SU-DHL-6 (cell line): Measurements from ENCODE around the gene COX4I1.
"Not testable (repeated sequence)": the region's sequence is repeated elsewhere in the genome, so short reads cannot be mapped to it uniquely, and the experiment has no call there.

ENCODE experiments used
- H2AFZ ChIP-seq: fragments of 200-600 bp; sonication (generic); 2 replicates; pipeline ENCODE4 v1.6.1; 2014; ENCODE audit warnings: low read depth, mild to moderate bottlenecking, moderate library complexity, mixed read lengths, antibody characterized with exemption, low read length; ENCODE audit not compliant: severe bottlenecking
- H3F3A ChIP-seq: fragments of 200-600 bp; shearing (Covaris generic); 2 replicates; pipeline ENCODE4 v1.6.0; 2016; ENCODE audit warnings: antibody characterized with exemption, mild to moderate bottlenecking; ENCODE audit not compliant: insufficient read depth
- H3K27ac ChIP-seq: fragments of 200-600 bp; sonication (generic); 2 replicates; pipeline ENCODE4 v1.5.1; 2016; ENCODE audit warnings: low read depth, mild to moderate bottlenecking, low read length, moderate library complexity, mixed read lengths
- H3K27me3 ChIP-seq: fragments of 200-600 bp; sonication (generic), shearing (Covaris generic); 2 replicates; pipeline ENCODE4 v1.6.0; 2014; ENCODE audit warnings: mild to moderate bottlenecking, low read length
- H3K36me3 ChIP-seq: fragments of 200-600 bp; sonication (generic); 2 replicates; pipeline ENCODE4 v1.6.1; 2014; ENCODE audit warnings: mild to moderate bottlenecking, low read length, mixed read lengths
- H3K4me2 ChIP-seq: fragments of 300-600, 200-600 bp; shearing (Covaris generic), sonication (generic); 2 replicates; pipeline ENCODE4 v1.6.0; 2014; ENCODE audit warnings: low read length, low read depth, mild to moderate bottlenecking; ENCODE audit not compliant: poor library complexity, severe bottlenecking
- H3K4me3 ChIP-seq: fragments of 200-600 bp; sonication (generic); 2 replicates; pipeline ENCODE4 v1.5.1; 2014; ENCODE audit warnings: antibody characterized with exemption, low read length, mild to moderate bottlenecking, mixed read lengths; ENCODE audit not compliant: insufficient read depth, poor library complexity, severe bottlenecking
- H3K79me2 ChIP-seq: fragments of 200-600 bp; sonication (generic); 2 replicates; pipeline ENCODE4 v1.6.1; 2014; ENCODE audit warnings: mild to moderate bottlenecking, low read length, moderate library complexity; ENCODE audit not compliant: insufficient read depth
- H3K9ac ChIP-seq: fragments of 200-600 bp; sonication (generic); 2 replicates; pipeline ENCODE4 v1.7.0; 2014; ENCODE audit warnings: mild to moderate bottlenecking, low read length
- H3K9me2 ChIP-seq: fragments of 200-600 bp; sonication (generic); replicated peaks from 2 replicates; pipeline ENCODE4 v1.6.1; 2014; ENCODE audit warnings: low read length; ENCODE audit not compliant: insufficient read depth
- H3K9me3 ChIP-seq: fragments of 200-600 bp; sonication (generic); 2 replicates; pipeline ENCODE4 v1.6.1; 2014; ENCODE audit warnings: low read length, mixed read lengths; ENCODE audit not compliant: insufficient read depth
- H4K20me1 ChIP-seq: fragments of 200-600 bp; sonication (generic); 2 replicates; pipeline ENCODE4 v1.6.1; 2014; ENCODE audit warnings: low read depth, mild to moderate bottlenecking, antibody characterized with exemption, low read length, moderate library complexity, mixed read lengths
- EZH2phosphoT487 ChIP-seq: fragments of 200-600 bp; sonication (generic), shearing (Covaris generic); conservative IDR thresholded peaks from 2 replicates; pipeline ENCODE4 v1.6.1; 2018; ENCODE audit warnings: mild to moderate bottlenecking, antibody characterized with exemption, low read length, moderate library complexity, mixed read lengths
- TF ChIP-seq, protein P1 (sequence below): fragments of 200-600 bp; sonication (generic); IDR thresholded peaks from one replicate; pipeline ENCODE4 v1.5.1; 2017; ENCODE audit warnings: antibody characterized with exemption, mild to moderate bottlenecking, low read length, moderate library complexity; ENCODE audit not compliant: insufficient read depth, poor library complexity, severe bottlenecking

COX4I1 gene

DNA sequence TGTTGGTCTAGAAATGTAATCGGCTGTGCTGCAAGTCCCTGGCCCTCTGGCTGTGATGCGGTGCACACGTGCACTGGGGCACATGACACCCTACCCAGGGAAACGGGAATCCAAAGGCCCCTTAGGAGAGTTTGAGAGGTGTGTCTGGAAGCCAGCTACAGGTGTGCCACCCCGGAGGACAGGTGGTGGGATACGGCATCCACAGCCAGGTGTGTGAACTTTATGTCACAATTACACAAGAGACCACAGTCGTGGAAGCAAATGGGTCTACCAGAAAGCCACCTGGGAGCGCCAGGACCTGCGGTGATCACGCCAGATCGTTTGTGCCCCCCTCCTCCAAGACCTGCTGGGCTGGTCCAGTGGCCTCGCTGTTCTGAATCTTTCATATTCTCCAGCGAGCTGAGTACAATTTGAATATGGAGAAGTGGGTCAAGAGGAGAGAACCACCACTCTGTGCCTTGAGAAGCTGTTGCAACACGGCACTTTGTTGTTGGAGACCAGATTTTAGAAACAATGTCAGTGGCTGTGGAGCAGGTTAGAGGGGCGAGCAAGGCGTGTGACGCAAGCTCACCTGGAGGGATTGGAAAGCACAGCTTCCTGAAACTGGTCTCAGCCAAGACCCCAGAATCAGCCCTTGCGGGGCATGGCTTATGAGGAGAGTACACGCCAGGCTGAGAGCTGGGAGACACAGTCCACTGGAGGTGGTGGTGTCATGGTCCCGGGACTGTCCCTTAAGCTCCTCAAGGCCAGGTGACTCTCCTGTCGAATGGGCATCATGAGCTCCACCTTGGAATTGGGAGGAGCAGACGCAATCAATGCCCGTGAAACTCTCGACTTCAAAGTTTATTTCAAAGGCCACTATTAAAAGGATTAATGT, 37.4 kb downstream of the COX4I1 start:
- Histone ChIP-seq H3K9me3 (no peaks in the 10 kb centered on the region), H2AFZ (no peak overlapping the region), H3F3A (no peaks in the 10 kb centered on the region), H4K20me1 (no peaks in the 10 kb centered on the region), H3K79me2 (no peaks in the 10 kb centered on the region), H3K36me3 (no peaks in the 10 kb centered on the region), H3K27ac (no peak overlapping the region), H3K4me2 (no peak overlapping the region), H3K9me2 (no peaks in the 10 kb centered on the region), H3K9ac (no peak overlapping the region), H3K27me3 (no peaks in the 10 kb centered on the region), H3K4me3 (no peak overlapping the region)
- no peak for TF ChIP-seq EZH2phosphoT487
- TF ChIP-seq, protein P1, sequence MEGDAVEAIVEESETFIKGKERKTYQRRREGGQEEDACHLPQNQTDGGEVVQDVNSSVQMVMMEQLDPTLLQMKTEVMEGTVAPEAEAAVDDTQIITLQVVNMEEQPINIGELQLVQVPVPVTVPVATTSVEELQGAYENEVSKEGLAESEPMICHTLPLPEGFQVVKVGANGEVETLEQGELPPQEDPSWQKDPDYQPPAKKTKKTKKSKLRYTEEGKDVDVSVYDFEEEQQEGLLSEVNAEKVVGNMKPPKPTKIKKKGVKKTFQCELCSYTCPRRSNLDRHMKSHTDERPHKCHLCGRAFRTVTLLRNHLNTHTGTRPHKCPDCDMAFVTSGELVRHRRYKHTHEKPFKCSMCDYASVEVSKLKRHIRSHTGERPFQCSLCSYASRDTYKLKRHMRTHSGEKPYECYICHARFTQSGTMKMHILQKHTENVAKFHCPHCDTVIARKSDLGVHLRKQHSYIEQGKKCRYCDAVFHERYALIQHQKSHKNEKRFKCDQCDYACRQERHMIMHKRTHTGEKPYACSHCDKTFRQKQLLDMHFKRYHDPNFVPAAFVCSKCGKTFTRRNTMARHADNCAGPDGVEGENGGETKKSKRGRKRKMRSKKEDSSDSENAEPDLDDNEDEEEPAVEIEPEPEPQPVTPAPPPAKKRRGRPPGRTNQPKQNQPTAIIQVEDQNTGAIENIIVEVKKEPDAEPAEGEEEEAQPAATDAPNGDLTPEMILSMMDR: no peak

DNA sequence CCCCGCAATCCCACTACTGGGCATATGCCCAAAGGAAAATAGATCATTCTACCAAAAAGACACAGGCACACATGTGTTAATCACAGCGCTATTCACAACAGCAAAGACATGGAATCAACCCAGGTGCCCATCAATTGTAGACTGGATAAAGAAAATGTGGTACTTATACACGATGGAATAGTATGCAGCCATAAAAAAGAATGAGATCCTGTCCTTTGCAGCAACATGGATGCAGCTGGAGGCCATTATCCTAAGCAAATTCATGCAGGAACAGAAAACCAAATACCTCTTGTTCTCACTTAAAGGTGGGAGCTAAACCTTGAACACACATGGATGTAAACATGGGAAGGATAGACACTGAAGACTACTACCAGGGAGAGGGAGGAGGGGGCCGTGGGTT, 38.2 kb downstream of the COX4I1 start:
- not testable (repeated sequence) for H3K36me3 ChIP-seq, H3K79me2 ChIP-seq, H3K4me3 ChIP-seq, H3F3A ChIP-seq, H3K4me2 ChIP-seq, H2AFZ ChIP-seq, H3K9ac ChIP-seq, H3K9me2 ChIP-seq, H3K9me3 ChIP-seq, H3K27me3 ChIP-seq, H4K20me1 ChIP-seq, H3K27ac ChIP-seq

DNA sequence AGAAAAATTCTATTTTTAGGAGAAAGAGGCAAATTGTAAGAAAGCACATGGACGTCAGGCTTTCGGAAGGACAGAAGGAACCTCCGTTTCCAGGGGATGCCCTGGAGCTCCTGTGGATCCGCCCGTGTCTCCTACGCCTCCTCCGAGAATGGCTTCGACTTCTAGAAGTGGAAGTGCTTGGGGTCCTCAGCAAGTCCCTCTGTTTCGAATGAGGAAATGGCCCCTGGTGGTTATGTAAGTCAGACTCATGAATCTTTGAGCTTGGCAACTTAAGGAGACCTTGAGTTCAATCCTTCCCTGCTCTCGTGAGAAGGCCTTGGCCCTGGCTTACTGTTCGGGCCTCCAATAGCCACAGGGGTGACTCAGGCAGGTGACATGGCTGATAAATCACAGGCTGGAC, 38.9 kb downstream of the COX4I1 start:
- H2AFZ ChIP-seq: no peak overlapping the region
- no peak overlapping the region for H3K4me2 ChIP-seq
- H3F3A ChIP-seq: no peaks in the 10 kb centered on the region
- no peaks in the 10 kb centered on the region for H3K79me2 ChIP-seq
- no peaks in the 10 kb centered on the region for H3K36me3 ChIP-seq
- H3K9me3 ChIP-seq: no peaks in the 10 kb centered on the region
- no peak for TF ChIP-seq EZH2phosphoT487
- TF ChIP-seq, protein P1: no peak
- H3K9ac ChIP-seq: no peak overlapping the region
- no peak overlapping the region for H3K4me3 ChIP-seq
- no peaks in the 10 kb centered on the region for H4K20me1 ChIP-seq
- H3K9me2 ChIP-seq: no peaks in the 10 kb centered on the region
- H3K27me3 ChIP-seq: no peaks in the 10 kb centered on the region
- H3K27ac ChIP-seq: no peak overlapping the region

DNA sequence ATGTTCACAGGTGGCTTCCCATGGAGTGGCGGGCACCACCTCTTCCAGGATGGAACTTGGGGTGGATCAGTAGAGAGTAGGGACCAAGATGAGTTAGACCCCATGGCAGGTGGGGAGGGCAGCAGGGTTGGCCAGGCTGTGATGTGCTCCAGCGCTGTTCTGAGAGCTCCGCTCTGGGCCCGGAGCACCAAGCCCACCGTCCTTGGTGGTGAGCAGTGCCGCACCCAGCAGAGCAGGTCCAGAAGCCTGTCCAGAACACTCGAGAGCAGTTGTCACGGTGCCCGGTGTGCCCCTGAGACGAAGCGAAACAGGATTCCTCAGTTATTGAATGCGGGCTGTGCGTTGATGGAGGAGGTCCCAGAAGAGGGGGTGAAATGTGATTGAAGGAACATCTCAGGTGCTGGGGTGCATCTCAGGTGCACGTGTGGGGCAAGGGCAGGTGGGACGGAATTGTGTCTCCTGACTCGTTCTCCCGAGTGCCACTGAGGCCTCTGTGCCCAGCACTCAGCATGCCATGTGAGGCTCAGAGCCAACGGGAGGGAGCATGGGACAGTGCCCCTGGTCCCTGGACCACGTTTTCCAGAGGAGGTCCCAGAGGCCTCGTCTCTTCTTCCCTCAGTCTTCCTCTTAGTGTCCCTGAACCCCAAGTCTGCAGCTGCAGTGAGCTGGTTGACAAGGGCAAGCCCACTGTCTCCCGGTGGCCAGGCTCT, 39.5 kb downstream of the COX4I1 start:
- no peak for TF ChIP-seq EZH2phosphoT487
- TF ChIP-seq, protein P1: no peak
- Histone ChIP-seq H3K27ac (no peak overlapping the region), H3K4me2 (no peak overlapping the region), H3K79me2 (no peaks in the 10 kb centered on the region), H3K9me2 (no peaks in the 10 kb centered on the region), H3F3A (no peaks in the 10 kb centered on the region), H4K20me1 (no peaks in the 10 kb centered on the region), H3K9ac (no peak overlapping the region), H3K36me3 (no peaks in the 10 kb centered on the region), H3K9me3 (no peaks in the 10 kb centered on the region), H3K4me3 (no peak overlapping the region), H2AFZ (no peak overlapping the region), H3K27me3 (no peaks in the 10 kb centered on the region)
